Prostate gland (tissue), 2 donors: ENCODE data around the gene KIFC1.

Experiments
- POLR2A ChIP-seq: fragments of 450-650 bp; IDR thresholded peaks from one replicate; pipeline ENCODE4 v1.6.1; 2016; ENCODE audit warnings: antibody characterized with exemption, mild to moderate bottlenecking
- TF ChIP-seq, protein P1 (sequence below), 4 experiments: fragments of 200-600 bp in 2 of 4; fragments of 450-650 bp in 2 of 4; sonication (generic) in 2 of 4; IDR thresholded peaks; 1 replicate in 3 of 4; 2 replicates in 1 of 4; pipeline ENCODE4 v1.5.1; 2016 to 2019; ENCODE audit warnings: antibody characterized with exemption in 4 of 4, mild to moderate bottlenecking in 2 of 4, moderate library complexity in 2 of 4

DNA sequence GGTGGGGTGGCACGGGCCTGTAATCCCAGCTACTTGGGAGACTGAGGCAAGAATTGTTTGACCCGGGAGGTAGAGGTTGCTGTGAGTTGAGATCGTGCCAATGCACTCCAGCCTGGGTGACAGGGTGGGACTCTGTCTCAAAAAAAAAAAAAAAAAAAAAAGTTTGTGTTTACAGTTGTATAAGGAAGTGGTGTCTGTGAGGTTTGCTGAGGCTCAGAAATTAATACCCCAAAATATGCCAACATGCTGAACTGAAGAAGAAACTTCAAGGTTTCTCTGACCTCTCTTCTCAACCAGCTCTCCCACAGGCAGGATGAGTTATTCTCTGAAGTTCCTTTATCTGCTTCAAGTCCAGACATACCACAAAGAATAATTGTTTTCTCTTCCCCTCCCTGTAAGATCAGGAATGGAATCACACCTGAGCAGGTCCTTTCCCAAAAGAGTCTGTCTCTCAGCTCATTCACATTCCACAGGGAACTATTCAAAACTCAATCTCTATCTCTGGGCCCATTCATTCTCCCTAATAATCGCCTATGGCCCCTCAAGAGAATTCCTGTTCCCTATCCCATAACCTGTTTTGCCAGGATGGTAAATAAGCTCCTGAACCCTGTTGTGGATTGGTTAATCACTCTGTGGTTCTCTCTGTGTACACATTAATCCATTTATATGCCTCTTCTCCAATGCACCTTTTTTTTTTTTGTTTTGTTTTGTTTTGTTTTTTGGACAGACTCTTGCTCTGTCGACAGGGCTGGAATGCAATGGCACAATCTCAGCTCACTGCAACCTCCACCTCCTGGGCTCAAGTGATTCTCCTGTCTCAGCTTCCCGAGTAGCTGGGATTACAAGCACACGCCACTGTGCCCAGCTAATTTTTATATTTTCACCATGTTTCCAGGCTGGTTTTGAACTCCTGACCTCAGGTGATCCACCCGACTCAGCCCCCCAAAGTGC lies 17.4 kb upstream of the KIFC1 start:
- TF ChIP-seq, protein P1, sequence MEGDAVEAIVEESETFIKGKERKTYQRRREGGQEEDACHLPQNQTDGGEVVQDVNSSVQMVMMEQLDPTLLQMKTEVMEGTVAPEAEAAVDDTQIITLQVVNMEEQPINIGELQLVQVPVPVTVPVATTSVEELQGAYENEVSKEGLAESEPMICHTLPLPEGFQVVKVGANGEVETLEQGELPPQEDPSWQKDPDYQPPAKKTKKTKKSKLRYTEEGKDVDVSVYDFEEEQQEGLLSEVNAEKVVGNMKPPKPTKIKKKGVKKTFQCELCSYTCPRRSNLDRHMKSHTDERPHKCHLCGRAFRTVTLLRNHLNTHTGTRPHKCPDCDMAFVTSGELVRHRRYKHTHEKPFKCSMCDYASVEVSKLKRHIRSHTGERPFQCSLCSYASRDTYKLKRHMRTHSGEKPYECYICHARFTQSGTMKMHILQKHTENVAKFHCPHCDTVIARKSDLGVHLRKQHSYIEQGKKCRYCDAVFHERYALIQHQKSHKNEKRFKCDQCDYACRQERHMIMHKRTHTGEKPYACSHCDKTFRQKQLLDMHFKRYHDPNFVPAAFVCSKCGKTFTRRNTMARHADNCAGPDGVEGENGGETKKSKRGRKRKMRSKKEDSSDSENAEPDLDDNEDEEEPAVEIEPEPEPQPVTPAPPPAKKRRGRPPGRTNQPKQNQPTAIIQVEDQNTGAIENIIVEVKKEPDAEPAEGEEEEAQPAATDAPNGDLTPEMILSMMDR (IDR thresholded peaks at IDR 0.05) = no peak
- TF ChIP-seq POLR2A = no peak
